HepG2 (cell line): ENCODE data around the gene FFAR4. TPM values are rescaled to one million over a fixed set of nuclear protein-coding genes. Genes with fewer than 3 reads are reported as not detected.
A peak's percentile ranks its signal among the peaks of the same experiment; 100 is the strongest.

Experiments used
- ATF7-NPFF ChIP-seq: sonication (generic); formaldehyde crosslinking; IDR thresholded peaks from 2 replicates; pipeline ENCODE4 v1.8.1; 2023; ENCODE audit warnings: mild to moderate bottlenecking, low read depth, missing genetic modification reagents, moderate library complexity
- MED1 ChIP-seq: sonication (generic); formaldehyde crosslinking; IDR thresholded peaks from 2 replicates; pipeline ENCODE4 v1.4.0; 2020; ENCODE audit warnings: missing genetic modification reagents
- NR2C2 ChIP-seq: sonication (generic); formaldehyde crosslinking; IDR thresholded peaks from 2 replicates; pipeline ENCODE4 v1.4.0; 2020; ENCODE audit warnings: missing genetic modification reagents, mild to moderate bottlenecking, moderate library complexity, borderline replicate concordance
- SOX13 ChIP-seq, 3 experiments: fragments of 450-650 bp in 1 of 3; sonication (generic) in 1 of 3; formaldehyde crosslinking in 1 of 3; IDR thresholded peaks in 2 of 3; conservative IDR thresholded peaks in 1 of 3; 2 replicates each; pipeline versions ENCODE4 v1.5.0 to v1.6.1; 2016 to 2020; ENCODE audit warnings: antibody characterized with exemption in 1 of 3, mild to moderate bottlenecking in 1 of 3, missing compliant biosample characterization in 1 of 3, missing genetic modification reagents in 1 of 3, moderate library complexity in 1 of 3
- SOX6 ChIP-seq, 2 experiments: fragments of 450-650 bp in 1 of 2; sonication (generic) in 1 of 2; formaldehyde crosslinking in 1 of 2; IDR thresholded peaks; 2 replicates each; pipeline versions ENCODE4 v1.4.0 to v1.6.1; 2017 to 2020; ENCODE audit warnings: antibody characterized with exemption in 1 of 2, mild to moderate bottlenecking in 1 of 2, missing genetic modification reagents in 1 of 2
- TMF1 ChIP-seq: sonication (generic); formaldehyde crosslinking; IDR thresholded peaks from 2 replicates; pipeline ENCODE4 v1.8.1; 2022; ENCODE audit warnings: low read depth, missing genetic modification reagents
- WIZ ChIP-seq: sonication (generic); formaldehyde crosslinking; IDR thresholded peaks from 2 replicates; pipeline ENCODE4 v1.5.1; 2020; ENCODE audit warnings: mild to moderate bottlenecking, missing genetic modification reagents
- ZNF629 ChIP-seq: sonication (generic); formaldehyde crosslinking; conservative IDR thresholded peaks from 2 replicates; pipeline ENCODE4 v1.5.0; 2020; ENCODE audit warnings: missing genetic modification reagents
- ZNF652 ChIP-seq: IDR thresholded peaks from 2 replicates; pipeline ENCODE4 v1.6.1; 2016; ENCODE audit warnings: low read depth, borderline replicate concordance
- ZNF7 ChIP-seq: IDR thresholded peaks from 2 replicates; pipeline ENCODE4 v1.6.1; 2016; ENCODE audit warnings: missing biosample characterization, missing genetic modification reagents
- polyA plus RNA-seq, 8 experiments: library from polyadenylated mRNA; depleted of rRNA in 3 of 8; stranded (reverse) in 7 of 8; unstranded in 1 of 8; fragments of >200 nt; fragmentation: Illumina TruSeq in 4 of 8; extraction: Trizol in 4 of 8; gene quantifications; 2 replicates each; pipeline versions ENCODE4 v1.2.1 to v1.2.3, GENCODE V29; 2011 to 2016; ENCODE audit warnings: low read depth in 4 of 8, missing spikeins in 1 of 8, mixed read lengths in 1 of 8; ENCODE audit not compliant: insufficient read depth in 1 of 8
- total RNA-seq, 5 experiments: library from RNA; depleted of rRNA; stranded (reverse); fragments of >200 nt; fragmentation: Illumina TruSeq; extraction: Trizol; gene quantifications; 2 replicates each; pipeline ENCODE4 v1.2.3, GENCODE V29; 2016; ENCODE audit warnings: low read depth in 1 of 5
- TF ChIP-seq, protein P1 (sequence below): sonication (generic); formaldehyde crosslinking; IDR thresholded peaks from 2 replicates; pipeline ENCODE4 v1.4.0; 2020; ENCODE audit warnings: missing genetic modification reagents
- TF ChIP-seq, protein P2 (sequence below): sonication (generic); formaldehyde crosslinking; IDR thresholded peaks from 2 replicates; pipeline ENCODE4 v1.4.0; 2020; ENCODE audit warnings: missing genetic modification reagents
- TF ChIP-seq, protein P3 (sequence below): sonication (generic); formaldehyde crosslinking; IDR thresholded peaks from 2 replicates; pipeline ENCODE4 v1.4.0; 2020; ENCODE audit warnings: missing genetic modification reagents
- TF ChIP-seq, protein P4 (sequence below): fragments of 450-650 bp; IDR thresholded peaks from 2 replicates; pipeline ENCODE4 v1.6.1; 2017; ENCODE audit warnings: mild to moderate bottlenecking
- TF ChIP-seq, protein P5 (sequence below): sonication (generic); formaldehyde crosslinking; conservative IDR thresholded peaks from 2 replicates; pipeline ENCODE4 v1.4.0; 2020; ENCODE audit warnings: missing genetic modification reagents

Gene FFAR4
- total and polyA plus RNA-seq, 2 of the 13 experiments (the other 11 are each of a cell fraction or from before 2014, with no cell fraction given) = 0.09 TPM; not detected in 1

DNA sequence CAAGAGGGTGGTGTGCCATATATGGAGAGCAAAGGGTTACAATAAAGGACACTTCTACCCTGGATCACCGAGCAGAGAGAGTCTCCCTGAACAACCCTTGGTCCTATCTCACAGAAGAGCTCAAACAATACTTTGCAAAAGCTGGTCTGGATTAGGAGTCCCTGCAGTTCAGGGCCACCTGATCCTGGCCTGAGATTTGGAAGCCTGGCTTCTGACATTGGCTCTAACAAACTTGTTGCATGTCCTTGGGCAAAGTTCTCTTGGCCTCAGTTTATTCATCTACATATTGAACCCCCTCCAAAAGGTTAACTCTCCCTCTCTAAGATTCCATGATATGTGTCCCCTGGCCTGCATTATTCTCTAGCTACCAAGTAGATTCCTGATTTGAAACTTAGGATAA is 32.9 kb downstream of the FFAR4 start (continued):
- TF ChIP-seq, protein P1, sequence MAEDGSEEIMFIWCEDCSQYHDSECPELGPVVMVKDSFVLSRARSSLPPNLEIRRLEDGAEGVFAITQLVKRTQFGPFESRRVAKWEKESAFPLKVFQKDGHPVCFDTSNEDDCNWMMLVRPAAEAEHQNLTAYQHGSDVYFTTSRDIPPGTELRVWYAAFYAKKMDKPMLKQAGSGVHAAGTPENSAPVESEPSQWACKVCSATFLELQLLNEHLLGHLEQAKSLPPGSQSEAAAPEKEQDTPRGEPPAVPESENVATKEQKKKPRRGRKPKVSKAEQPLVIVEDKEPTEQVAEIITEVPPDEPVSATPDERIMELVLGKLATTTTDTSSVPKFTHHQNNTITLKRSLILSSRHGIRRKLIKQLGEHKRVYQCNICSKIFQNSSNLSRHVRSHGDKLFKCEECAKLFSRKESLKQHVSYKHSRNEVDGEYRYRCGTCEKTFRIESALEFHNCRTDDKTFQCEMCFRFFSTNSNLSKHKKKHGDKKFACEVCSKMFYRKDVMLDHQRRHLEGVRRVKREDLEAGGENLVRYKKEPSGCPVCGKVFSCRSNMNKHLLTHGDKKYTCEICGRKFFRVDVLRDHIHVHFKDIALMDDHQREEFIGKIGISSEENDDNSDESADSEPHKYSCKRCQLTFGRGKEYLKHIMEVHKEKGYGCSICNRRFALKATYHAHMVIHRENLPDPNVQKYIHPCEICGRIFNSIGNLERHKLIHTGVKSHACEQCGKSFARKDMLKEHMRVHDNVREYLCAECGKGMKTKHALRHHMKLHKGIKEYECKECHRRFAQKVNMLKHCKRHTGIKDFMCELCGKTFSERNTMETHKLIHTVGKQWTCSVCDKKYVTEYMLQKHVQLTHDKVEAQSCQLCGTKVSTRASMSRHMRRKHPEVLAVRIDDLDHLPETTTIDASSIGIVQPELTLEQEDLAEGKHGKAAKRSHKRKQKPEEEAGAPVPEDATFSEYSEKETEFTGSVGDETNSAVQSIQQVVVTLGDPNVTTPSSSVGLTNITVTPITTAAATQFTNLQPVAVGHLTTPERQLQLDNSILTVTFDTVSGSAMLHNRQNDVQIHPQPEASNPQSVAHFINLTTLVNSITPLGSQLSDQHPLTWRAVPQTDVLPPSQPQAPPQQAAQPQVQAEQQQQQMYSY (CRISPR knock-in tag) = peak; percentile 95
- TF ChIP-seq, protein P2, sequence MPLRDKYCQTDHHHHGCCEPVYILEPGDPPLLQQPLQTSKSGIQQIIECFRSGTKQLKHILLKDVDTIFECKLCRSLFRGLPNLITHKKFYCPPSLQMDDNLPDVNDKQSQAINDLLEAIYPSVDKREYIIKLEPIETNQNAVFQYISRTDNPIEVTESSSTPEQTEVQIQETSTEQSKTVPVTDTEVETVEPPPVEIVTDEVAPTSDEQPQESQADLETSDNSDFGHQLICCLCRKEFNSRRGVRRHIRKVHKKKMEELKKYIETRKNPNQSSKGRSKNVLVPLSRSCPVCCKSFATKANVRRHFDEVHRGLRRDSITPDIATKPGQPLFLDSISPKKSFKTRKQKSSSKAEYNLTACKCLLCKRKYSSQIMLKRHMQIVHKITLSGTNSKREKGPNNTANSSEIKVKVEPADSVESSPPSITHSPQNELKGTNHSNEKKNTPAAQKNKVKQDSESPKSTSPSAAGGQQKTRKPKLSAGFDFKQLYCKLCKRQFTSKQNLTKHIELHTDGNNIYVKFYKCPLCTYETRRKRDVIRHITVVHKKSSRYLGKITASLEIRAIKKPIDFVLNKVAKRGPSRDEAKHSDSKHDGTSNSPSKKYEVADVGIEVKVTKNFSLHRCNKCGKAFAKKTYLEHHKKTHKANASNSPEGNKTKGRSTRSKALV = peak; percentile 58; the same call in 1 of the 2 replicates
- TF ChIP-seq WIZ (CRISPR knock-in tag) (no peak), ATF7-NPFF (CRISPR knock-in tag) (no peak), SOX6 (IDR thresholded peaks at IDR 0.05) (no peak), SOX6 (CRISPR knock-in tag; IDR thresholded peaks at IDR 0.05) (0 out of 2 replicates have a peak, but pooled peaks have one; percentile 18), NR2C2 (CRISPR knock-in tag) (0 out of 2 replicates have a peak, but pooled peaks have one; percentile 12), SOX13 (IDR thresholded peaks at IDR 0.05) (no peak), SOX13 (CRISPR knock-in tag; conservative IDR thresholded peaks at IDR 0.05 in 1 of 2, IDR thresholded peaks at IDR 0.05 in 1 of 2) (0 out of 4 replicates have a peak, but pooled peaks of 1 of the 2 experiments have one; percentile 7), ZNF652 (CRISPR knock-in tag) (0 out of 2 replicates have a peak, but pooled peaks have one; percentile 43), TMF1 (CRISPR knock-in tag) (no peak), ZNF629 (CRISPR knock-in tag) (peak; percentile 81), ZNF7 (CRISPR knock-in tag) (no peak), MED1 (CRISPR knock-in tag) (0 out of 2 replicates have a peak, but pooled peaks have one; percentile 13)
- TF ChIP-seq, protein P3, sequence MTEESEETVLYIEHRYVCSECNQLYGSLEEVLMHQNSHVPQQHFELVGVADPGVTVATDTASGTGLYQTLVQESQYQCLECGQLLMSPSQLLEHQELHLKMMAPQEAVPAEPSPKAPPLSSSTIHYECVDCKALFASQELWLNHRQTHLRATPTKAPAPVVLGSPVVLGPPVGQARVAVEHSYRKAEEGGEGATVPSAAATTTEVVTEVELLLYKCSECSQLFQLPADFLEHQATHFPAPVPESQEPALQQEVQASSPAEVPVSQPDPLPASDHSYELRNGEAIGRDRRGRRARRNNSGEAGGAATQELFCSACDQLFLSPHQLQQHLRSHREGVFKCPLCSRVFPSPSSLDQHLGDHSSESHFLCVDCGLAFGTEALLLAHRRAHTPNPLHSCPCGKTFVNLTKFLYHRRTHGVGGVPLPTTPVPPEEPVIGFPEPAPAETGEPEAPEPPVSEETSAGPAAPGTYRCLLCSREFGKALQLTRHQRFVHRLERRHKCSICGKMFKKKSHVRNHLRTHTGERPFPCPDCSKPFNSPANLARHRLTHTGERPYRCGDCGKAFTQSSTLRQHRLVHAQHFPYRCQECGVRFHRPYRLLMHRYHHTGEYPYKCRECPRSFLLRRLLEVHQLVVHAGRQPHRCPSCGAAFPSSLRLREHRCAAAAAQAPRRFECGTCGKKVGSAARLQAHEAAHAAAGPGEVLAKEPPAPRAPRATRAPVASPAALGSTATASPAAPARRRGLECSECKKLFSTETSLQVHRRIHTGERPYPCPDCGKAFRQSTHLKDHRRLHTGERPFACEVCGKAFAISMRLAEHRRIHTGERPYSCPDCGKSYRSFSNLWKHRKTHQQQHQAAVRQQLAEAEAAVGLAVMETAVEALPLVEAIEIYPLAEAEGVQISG (CRISPR knock-in tag) = 0 out of 2 replicates have a peak, but pooled peaks have one; percentile 21
- TF ChIP-seq, protein P4, sequence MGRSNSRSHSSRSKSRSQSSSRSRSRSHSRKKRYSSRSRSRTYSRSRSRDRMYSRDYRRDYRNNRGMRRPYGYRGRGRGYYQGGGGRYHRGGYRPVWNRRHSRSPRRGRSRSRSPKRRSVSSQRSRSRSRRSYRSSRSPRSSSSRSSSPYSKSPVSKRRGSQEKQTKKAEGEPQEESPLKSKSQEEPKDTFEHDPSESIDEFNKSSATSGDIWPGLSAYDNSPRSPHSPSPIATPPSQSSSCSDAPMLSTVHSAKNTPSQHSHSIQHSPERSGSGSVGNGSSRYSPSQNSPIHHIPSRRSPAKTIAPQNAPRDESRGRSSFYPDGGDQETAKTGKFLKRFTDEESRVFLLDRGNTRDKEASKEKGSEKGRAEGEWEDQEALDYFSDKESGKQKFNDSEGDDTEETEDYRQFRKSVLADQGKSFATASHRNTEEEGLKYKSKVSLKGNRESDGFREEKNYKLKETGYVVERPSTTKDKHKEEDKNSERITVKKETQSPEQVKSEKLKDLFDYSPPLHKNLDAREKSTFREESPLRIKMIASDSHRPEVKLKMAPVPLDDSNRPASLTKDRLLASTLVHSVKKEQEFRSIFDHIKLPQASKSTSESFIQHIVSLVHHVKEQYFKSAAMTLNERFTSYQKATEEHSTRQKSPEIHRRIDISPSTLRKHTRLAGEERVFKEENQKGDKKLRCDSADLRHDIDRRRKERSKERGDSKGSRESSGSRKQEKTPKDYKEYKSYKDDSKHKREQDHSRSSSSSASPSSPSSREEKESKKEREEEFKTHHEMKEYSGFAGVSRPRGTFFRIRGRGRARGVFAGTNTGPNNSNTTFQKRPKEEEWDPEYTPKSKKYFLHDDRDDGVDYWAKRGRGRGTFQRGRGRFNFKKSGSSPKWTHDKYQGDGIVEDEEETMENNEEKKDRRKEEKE = no peak
- TF ChIP-seq, protein P5, sequence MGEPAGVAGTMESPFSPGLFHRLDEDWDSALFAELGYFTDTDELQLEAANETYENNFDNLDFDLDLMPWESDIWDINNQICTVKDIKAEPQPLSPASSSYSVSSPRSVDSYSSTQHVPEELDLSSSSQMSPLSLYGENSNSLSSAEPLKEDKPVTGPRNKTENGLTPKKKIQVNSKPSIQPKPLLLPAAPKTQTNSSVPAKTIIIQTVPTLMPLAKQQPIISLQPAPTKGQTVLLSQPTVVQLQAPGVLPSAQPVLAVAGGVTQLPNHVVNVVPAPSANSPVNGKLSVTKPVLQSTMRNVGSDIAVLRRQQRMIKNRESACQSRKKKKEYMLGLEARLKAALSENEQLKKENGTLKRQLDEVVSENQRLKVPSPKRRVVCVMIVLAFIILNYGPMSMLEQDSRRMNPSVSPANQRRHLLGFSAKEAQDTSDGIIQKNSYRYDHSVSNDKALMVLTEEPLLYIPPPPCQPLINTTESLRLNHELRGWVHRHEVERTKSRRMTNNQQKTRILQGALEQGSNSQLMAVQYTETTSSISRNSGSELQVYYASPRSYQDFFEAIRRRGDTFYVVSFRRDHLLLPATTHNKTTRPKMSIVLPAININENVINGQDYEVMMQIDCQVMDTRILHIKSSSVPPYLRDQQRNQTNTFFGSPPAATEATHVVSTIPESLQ (CRISPR knock-in tag) = no peak
